HepG2 (cell line): ENCODE measurements around the gene CCDC80. TPM values are rescaled to one million over a fixed set of nuclear protein-coding genes. Genes with fewer than 3 reads are reported as not detected.

Experiments used
- GLMP ChIP-seq: sonication (generic); formaldehyde crosslinking; IDR thresholded peaks from 2 replicates; pipeline ENCODE4 v1.9.0; 2021; ENCODE audit warnings: missing genetic modification reagents, mild to moderate bottlenecking, borderline replicate concordance
- PHF5A ChIP-seq: IDR thresholded peaks from one replicate; pipeline ENCODE4 v1.6.1; 2018; ENCODE audit warnings: low read depth, missing genetic modification reagents; ENCODE audit not compliant: unreplicated experiment
- SUZ12 ChIP-seq: fragments of 150-350 bp; IDR thresholded peaks from 2 replicates; pipeline ENCODE4 v1.6.1; 2014; ENCODE audit warnings: low read depth, low read length
- ZKSCAN1 ChIP-seq: fragments of 150-350 bp; IDR thresholded peaks from 2 replicates; pipeline ENCODE4 v1.6.1; 2014; ENCODE audit warnings: low read length
- ZNF260 ChIP-seq: sonication (generic); formaldehyde crosslinking; IDR thresholded peaks from 2 replicates; pipeline ENCODE4 v1.4.0; 2020; ENCODE audit warnings: missing genetic modification reagents, low read depth, mild to moderate bottlenecking, borderline replicate concordance
- ZNF609 ChIP-seq: sonication (generic); formaldehyde crosslinking; IDR thresholded peaks from 2 replicates; pipeline ENCODE4 v1.4.0; 2020; ENCODE audit warnings: mild to moderate bottlenecking, missing genetic modification reagents, borderline replicate concordance
- polyA plus RNA-seq, 8 experiments: library from polyadenylated mRNA; depleted of rRNA in 3 of 8; stranded (reverse) in 7 of 8; unstranded in 1 of 8; fragments of >200 nt; fragmentation: Illumina TruSeq in 4 of 8; extraction: Trizol in 4 of 8; gene quantifications; 2 replicates each; pipeline versions ENCODE4 v1.2.1 to v1.2.3, GENCODE V29; 2011 to 2016; ENCODE audit warnings: low read depth in 4 of 8, missing spikeins in 1 of 8, mixed read lengths in 1 of 8; ENCODE audit not compliant: insufficient read depth in 1 of 8
- total RNA-seq, 5 experiments: library from RNA; depleted of rRNA; stranded (reverse); fragments of >200 nt; fragmentation: Illumina TruSeq; extraction: Trizol; gene quantifications; 2 replicates each; pipeline ENCODE4 v1.2.3, GENCODE V29; 2016; ENCODE audit warnings: low read depth in 1 of 5
- TF ChIP-seq, protein P1 (sequence below): sonication (generic); formaldehyde crosslinking; IDR thresholded peaks from 2 replicates; pipeline ENCODE4 v1.4.0; 2020; ENCODE audit warnings: missing genetic modification reagents

CCDC80 gene
- total and polyA plus RNA-seq, 2 of the 13 experiments (the other 11 are each of a cell fraction or from before 2014, with no cell fraction given): not detected

DNA sequence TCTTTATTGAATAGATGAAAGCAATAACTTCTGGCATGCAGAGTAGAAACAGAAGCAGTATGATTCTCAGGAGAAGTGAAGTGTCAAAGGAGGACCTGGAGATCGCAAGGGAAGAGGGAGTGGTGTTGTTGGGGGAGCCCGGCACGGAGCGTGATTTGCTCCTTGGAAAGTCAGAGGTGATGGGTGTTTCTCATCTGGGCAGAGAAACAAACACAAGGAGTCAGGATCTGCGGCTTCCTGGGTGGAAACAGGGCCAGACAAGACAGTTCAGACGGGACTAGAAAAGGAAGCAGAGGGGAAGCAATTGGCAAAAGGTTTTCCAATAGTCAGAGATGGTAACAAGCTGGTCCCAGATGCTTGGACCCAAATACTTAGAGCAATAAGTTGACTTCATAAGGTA lies 34.4 kb upstream of the CCDC80 start (continued):
- no peak for TF ChIP-seq ZNF609 (CRISPR knock-in tag)
- no peak for TF ChIP-seq SUZ12
- TF ChIP-seq GLMP: no peak
- TF ChIP-seq, protein P1, sequence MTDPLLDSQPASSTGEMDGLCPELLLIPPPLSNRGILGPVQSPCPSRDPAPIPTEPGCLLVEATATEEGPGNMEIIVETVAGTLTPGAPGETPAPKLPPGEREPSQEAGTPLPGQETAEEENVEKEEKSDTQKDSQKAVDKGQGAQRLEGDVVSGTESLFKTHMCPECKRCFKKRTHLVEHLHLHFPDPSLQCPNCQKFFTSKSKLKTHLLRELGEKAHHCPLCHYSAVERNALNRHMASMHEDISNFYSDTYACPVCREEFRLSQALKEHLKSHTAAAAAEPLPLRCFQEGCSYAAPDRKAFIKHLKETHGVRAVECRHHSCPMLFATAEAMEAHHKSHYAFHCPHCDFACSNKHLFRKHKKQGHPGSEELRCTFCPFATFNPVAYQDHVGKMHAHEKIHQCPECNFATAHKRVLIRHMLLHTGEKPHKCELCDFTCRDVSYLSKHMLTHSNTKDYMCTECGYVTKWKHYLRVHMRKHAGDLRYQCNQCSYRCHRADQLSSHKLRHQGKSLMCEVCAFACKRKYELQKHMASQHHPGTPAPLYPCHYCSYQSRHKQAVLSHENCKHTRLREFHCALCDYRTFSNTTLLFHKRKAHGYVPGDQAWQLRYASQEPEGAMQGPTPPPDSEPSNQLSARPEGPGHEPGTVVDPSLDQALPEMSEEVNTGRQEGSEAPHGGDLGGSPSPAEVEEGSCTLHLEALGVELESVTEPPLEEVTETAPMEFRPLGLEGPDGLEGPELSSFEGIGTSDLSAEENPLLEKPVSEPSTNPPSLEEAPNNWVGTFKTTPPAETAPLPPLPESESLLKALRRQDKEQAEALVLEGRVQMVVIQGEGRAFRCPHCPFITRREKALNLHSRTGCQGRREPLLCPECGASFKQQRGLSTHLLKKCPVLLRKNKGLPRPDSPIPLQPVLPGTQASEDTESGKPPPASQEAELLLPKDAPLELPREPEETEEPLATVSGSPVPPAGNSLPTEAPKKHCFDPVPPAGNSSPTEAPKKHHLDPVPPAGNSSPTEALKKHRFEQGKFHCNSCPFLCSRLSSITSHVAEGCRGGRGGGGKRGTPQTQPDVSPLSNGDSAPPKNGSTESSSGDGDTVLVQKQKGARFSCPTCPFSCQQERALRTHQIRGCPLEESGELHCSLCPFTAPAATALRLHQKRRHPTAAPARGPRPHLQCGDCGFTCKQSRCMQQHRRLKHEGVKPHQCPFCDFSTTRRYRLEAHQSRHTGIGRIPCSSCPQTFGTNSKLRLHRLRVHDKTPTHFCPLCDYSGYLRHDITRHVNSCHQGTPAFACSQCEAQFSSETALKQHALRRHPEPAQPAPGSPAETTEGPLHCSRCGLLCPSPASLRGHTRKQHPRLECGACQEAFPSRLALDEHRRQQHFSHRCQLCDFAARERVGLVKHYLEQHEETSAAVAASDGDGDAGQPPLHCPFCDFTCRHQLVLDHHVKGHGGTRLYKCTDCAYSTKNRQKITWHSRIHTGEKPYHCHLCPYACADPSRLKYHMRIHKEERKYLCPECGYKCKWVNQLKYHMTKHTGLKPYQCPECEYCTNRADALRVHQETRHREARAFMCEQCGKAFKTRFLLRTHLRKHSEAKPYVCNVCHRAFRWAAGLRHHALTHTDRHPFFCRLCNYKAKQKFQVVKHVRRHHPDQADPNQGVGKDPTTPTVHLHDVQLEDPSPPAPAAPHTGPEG: no peak
- TF ChIP-seq ZKSCAN1: no peak
- no peak for TF ChIP-seq PHF5A
- TF ChIP-seq ZNF260 (CRISPR knock-in tag): no peak
